Measurements from ENCODE around the gene TAF15. TPM values are rescaled to one million over a fixed set of nuclear protein-coding genes. Genes with fewer than 3 reads are reported as not detected.

Gene TAF15
- total and polyA plus RNA-seq, 3 donors from 2014 or later, result 133 to 185 (median 160) TPM

- Histone ChIP-seq H3K4me3 (no peak overlapping the region), H3K9me3 (no peaks in the 10 kb centered on the region), H3K4me1 (no peaks in the 10 kb centered on the region), H3K36me3 (ENCODE audit: low read depth, missing control alignments) (no peaks in the 10 kb centered on the region), H3K27ac (no peak overlapping the region), H3K27me3 (no peaks in the 10 kb centered on the region)
- WGBS, 2 donors, result 79% methylated on average over 8 of the region's 8 CpGs
- no peak for TF ChIP-seq POLR2A (IDR thresholded peaks at IDR 0.05)
- no peak for DNase-seq
- intact Hi-C loops (cut with DNase I; ENCODE audit: low total_unique reads), result no loop called here
These were observed 61.9 kb downstream of the TAF15 start for GRCh38 chr17:35870906-35871819.

DNA sequence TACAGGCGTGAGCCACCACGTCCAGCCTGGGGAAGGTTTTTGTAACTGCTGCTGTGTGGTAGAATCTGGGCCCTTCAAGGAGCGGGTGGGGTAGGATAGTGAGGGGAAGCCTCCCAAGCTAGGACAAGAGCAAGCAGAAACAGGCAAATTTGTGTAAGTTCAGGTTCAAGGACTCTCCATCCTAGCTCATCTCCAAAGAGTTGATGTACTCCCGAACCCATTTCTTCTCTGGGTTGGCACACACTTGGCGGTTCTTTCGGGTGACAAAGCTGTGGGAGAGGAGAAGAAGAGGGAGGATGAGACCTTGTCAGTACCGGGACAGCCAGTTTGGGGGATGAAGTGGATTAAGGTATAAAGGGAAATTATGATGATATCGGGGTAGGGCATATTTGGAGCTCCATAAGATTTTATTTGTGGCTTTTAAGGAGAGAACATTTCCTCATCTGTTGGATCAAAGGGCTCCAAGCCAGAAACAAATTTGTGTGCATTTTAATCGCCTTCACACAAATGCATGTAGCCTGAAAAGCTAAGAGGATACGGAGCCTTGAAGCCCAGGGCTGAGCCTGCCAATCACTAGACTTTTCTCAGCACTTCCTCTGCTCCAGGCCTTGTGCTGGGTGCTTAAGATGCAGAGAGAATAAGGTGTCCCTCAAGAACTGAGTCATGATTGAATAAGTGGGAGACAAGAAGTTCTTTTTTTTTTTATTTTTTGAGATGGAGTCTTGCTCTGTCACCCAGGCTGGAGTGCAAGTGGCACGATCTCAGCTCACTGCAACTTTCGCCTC lies 63.1 kb downstream of the TAF15 start:
- 92 to 94% methylated on average over 12 of the region's 12 CpGs for WGBS, 2 donors
- H3K36me3 ChIP-seq (ENCODE audit: low read depth, missing control alignments), result no peaks in the 10 kb centered on the region
- TF ChIP-seq POLR2A (IDR thresholded peaks at IDR 0.05) (no peak), CTCF (IDR thresholded peaks at IDR 0.05) (no peak)
- H3K9me3 ChIP-seq, result no peaks in the 10 kb centered on the region
- DNase-seq, result no peak
- no peaks in the 10 kb centered on the region for H3K27me3 ChIP-seq
- intact Hi-C loops (cut with DNase I; ENCODE audit: low total_unique reads), result no loop called here
- H3K4me3 ChIP-seq, result no peak overlapping the region
- H3K4me1 ChIP-seq, result no peaks in the 10 kb centered on the region
- no peak overlapping the region for H3K27ac ChIP-seq

GRCh38 chr17:35875072-35875799 lies 66.0 kb downstream of the TAF15 start:
- 62 to 66% methylated on average over 5 of the region's 5 CpGs for WGBS, 2 donors
- intact Hi-C loops (cut with DNase I; ENCODE audit: low total_unique reads), result no loop called here
- H3K4me3 ChIP-seq, result no peak overlapping the region
- no peak overlapping the region for H3K27ac ChIP-seq
- TF ChIP-seq CTCF (IDR thresholded peaks at IDR 0.05), result no peak
- TF ChIP-seq POLR2A (IDR thresholded peaks at IDR 0.05), result no peak
- H3K9me3 ChIP-seq, result no peaks in the 10 kb centered on the region
- no peak for DNase-seq
- H3K27me3 ChIP-seq, result no peaks in the 10 kb centered on the region
- no peaks in the 10 kb centered on the region for H3K4me1 ChIP-seq
- no peaks in the 10 kb centered on the region for H3K36me3 ChIP-seq (ENCODE audit: low read depth, missing control alignments)

GRCh38 chr17:35875800-35876139 lies 66.5 kb downstream of the TAF15 start:
- no peaks in the 10 kb centered on the region for H3K9me3 ChIP-seq
- H3K4me3 ChIP-seq, result no peak overlapping the region
- no peaks in the 10 kb centered on the region for H3K27me3 ChIP-seq
- intact Hi-C loops (cut with DNase I; ENCODE audit: low total_unique reads), result no loop called here
- DNase-seq, result no peak
- no peak overlapping the region for H3K27ac ChIP-seq
- 74 to 78% methylated on average over 3 of the region's 3 CpGs for WGBS, 2 donors
- TF ChIP-seq CTCF (IDR thresholded peaks at IDR 0.05) (no peak), POLR2A (IDR thresholded peaks at IDR 0.05) (no peak)
- H3K4me1 ChIP-seq, result no peaks in the 10 kb centered on the region
- no peaks in the 10 kb centered on the region for H3K36me3 ChIP-seq (ENCODE audit: low read depth, missing control alignments)

GRCh38 chr17:35876534-35876933 lies 67.2 kb downstream of the TAF15 start:
- TF ChIP-seq CTCF (IDR thresholded peaks at IDR 0.05), result no peak
- no peak for TF ChIP-seq POLR2A (IDR thresholded peaks at IDR 0.05)
- H3K27ac ChIP-seq, result no peak overlapping the region
- DNase-seq, result no peak
- 81 to 85% methylated on average over 3 of the region's 3 CpGs for WGBS, 2 donors
- H3K4me3 ChIP-seq, result no peak overlapping the region
- H3K36me3 ChIP-seq (ENCODE audit: low read depth, missing control alignments), result no peaks in the 10 kb centered on the region
- H3K9me3 ChIP-seq, result no peaks in the 10 kb centered on the region
- no peaks in the 10 kb centered on the region for H3K4me1 ChIP-seq
- intact Hi-C loops (cut with DNase I; ENCODE audit: low total_unique reads), result no loop called here
- H3K27me3 ChIP-seq, result no peaks in the 10 kb centered on the region

Data from testis (tissue), 3 donors.